KMS-11 (cell line): ENCODE measurements around the gene MINDY4B.

ENCODE experiments used
- H2AFZ ChIP-seq: fragments of 200-600 bp; sonication (generic); 2 replicates; pipeline ENCODE4 v1.6.1; 2016; ENCODE audit warnings: antibody characterized with exemption, mixed run types, low read depth
- H3K27ac ChIP-seq: fragments of 200-600 bp; sonication (generic); 2 replicates; pipeline ENCODE4 v1.6.1; 2016; ENCODE audit warnings: mild to moderate bottlenecking, mixed run types
- H3K27me3 ChIP-seq: fragments of 200-600 bp; sonication (generic); 2 replicates; pipeline ENCODE4 v1.6.1; 2017; ENCODE audit warnings: mild to moderate bottlenecking, low read depth, mixed run types, moderate library complexity; ENCODE audit not compliant: insufficient read depth
- H3K36me3 ChIP-seq: fragments of 200-600 bp; sonication (generic); 2 replicates; pipeline ENCODE4 v1.6.1; 2017; ENCODE audit warnings: mild to moderate bottlenecking, mixed run types; ENCODE audit not compliant: insufficient read depth
- H3K4me1 ChIP-seq: fragments of 200-600 bp; sonication (generic); 2 replicates; pipeline ENCODE4 v1.6.1; 2016; ENCODE audit warnings: mild to moderate bottlenecking, low read depth, mixed run types; ENCODE audit not compliant: poor library complexity, severe bottlenecking
- H3K4me2 ChIP-seq: fragments of 200-600 bp; sonication (generic); 2 replicates; pipeline ENCODE4 v1.7.0; 2016; ENCODE audit warnings: mild to moderate bottlenecking, mixed run types
- H3K4me3 ChIP-seq: fragments of 200-600 bp; sonication (generic); IDR thresholded peaks from 2 replicates; pipeline ENCODE4 v1.6.1; 2017; ENCODE audit warnings: low read depth, low read length, mixed read lengths; ENCODE audit not compliant: insufficient read depth
- H3K79me2 ChIP-seq: fragments of 200-600 bp; sonication (generic); 2 replicates; pipeline ENCODE4 v1.6.1; 2016; ENCODE audit warnings: low read depth, mixed run types; ENCODE audit not compliant: insufficient read depth
- H3K9ac ChIP-seq: fragments of 200-600 bp; sonication (generic); 2 replicates; pipeline ENCODE4 v1.6.1; 2016; ENCODE audit warnings: mild to moderate bottlenecking, mixed run types
- H4K20me1 ChIP-seq: fragments of 200-600 bp; sonication (generic); 2 replicates; pipeline ENCODE4 v1.6.1; 2016; ENCODE audit warnings: mild to moderate bottlenecking, mixed run types; ENCODE audit not compliant: insufficient read depth
- TF ChIP-seq, protein P1 (sequence below): fragments of 200-600 bp; sonication (generic); conservative IDR thresholded peaks from 2 replicates; pipeline ENCODE4 v1.6.1; 2017; ENCODE audit warnings: low read depth, mild to moderate bottlenecking, antibody characterized with exemption, low read length, moderate library complexity, mixed read lengths

MINDY4B gene

GRCh38 chr3:150840802-150841515, 64.3 kb downstream of the MINDY4B start:
- H4K20me1 ChIP-seq, result no peaks in the 10 kb centered on the region
- no peak overlapping the region for H3K9ac ChIP-seq
- H3K27ac ChIP-seq, result no peak overlapping the region
- H3K4me2 ChIP-seq, result no peak overlapping the region
- no peaks in the 10 kb centered on the region for H3K36me3 ChIP-seq
- H3K4me3 ChIP-seq, result no peak overlapping the region
- H3K27me3 ChIP-seq, result no peaks in the 10 kb centered on the region
- TF ChIP-seq, protein P1, sequence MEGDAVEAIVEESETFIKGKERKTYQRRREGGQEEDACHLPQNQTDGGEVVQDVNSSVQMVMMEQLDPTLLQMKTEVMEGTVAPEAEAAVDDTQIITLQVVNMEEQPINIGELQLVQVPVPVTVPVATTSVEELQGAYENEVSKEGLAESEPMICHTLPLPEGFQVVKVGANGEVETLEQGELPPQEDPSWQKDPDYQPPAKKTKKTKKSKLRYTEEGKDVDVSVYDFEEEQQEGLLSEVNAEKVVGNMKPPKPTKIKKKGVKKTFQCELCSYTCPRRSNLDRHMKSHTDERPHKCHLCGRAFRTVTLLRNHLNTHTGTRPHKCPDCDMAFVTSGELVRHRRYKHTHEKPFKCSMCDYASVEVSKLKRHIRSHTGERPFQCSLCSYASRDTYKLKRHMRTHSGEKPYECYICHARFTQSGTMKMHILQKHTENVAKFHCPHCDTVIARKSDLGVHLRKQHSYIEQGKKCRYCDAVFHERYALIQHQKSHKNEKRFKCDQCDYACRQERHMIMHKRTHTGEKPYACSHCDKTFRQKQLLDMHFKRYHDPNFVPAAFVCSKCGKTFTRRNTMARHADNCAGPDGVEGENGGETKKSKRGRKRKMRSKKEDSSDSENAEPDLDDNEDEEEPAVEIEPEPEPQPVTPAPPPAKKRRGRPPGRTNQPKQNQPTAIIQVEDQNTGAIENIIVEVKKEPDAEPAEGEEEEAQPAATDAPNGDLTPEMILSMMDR, result no peak
- H2AFZ ChIP-seq, result no peak overlapping the region
- H3K79me2 ChIP-seq, result no peaks in the 10 kb centered on the region
- H3K4me1 ChIP-seq, result no peaks in the 10 kb centered on the region

DNA sequence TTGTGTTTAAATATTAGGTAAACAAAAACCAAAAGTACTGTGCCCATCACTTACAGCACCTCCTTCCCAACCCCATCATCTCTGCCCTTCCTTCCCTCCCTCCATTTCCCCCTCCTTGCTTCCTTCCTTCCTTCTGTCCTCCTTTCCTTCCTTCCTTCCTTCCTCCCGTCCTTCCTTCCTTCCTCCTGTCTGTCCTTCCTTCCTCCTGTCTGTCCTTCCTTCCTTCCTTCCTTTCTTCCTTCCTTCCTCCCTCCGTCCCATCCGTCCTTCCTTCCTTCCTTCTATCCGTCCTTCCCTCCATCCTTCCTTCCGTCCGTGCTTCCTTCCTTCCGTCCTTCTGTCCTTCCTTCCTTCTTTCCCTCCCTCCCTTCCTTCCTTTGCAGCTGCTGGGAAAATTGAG, 74.5 kb downstream of the MINDY4B start:
- Histone ChIP-seq H3K27ac (no peak overlapping the region), H2AFZ (no peak overlapping the region), H3K79me2 (no peaks in the 10 kb centered on the region), H3K4me3 (no peak overlapping the region), H3K4me1 (no peaks in the 10 kb centered on the region), H3K36me3 (no peaks in the 10 kb centered on the region), H4K20me1 (no peaks in the 10 kb centered on the region), H3K4me2 (no peak overlapping the region), H3K9ac (no peak overlapping the region), H3K27me3 (no peaks in the 10 kb centered on the region)
- TF ChIP-seq, protein P1, result no peak

DNA sequence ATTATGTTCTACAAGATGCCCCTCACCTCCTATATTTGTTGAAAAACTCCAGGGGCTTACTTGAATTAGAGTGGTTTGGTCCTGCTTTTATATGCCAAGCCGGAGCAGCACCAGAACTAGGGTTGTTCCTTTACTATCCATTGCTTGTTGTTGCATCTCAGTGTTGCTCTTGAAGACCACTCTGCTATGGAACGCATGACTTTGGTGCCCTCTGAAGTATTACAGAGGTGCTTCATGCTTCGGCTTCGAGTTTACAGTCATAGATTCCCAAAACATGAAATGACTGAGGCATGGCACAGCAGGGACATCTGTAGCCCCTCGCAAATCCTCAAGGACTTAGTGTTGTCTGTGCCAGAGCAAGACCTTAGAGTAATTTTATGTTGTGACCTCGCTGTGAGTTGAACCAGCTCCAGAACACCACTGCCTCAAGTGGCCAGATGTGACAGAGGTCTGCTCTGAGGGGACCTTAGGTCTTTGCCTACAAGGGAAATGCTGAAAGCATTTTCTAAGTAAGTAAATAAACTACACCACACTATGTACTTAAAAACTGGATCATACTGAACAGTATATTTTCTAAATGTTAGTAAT, 75.1 kb downstream of the MINDY4B start:
- H3K27ac ChIP-seq, result no peak overlapping the region
- no peaks in the 10 kb centered on the region for H4K20me1 ChIP-seq
- no peak overlapping the region for H2AFZ ChIP-seq
- H3K4me2 ChIP-seq, result no peak overlapping the region
- H3K36me3 ChIP-seq, result no peaks in the 10 kb centered on the region
- no peaks in the 10 kb centered on the region for H3K4me1 ChIP-seq
- no peak overlapping the region for H3K9ac ChIP-seq
- no peaks in the 10 kb centered on the region for H3K79me2 ChIP-seq
- TF ChIP-seq, protein P1, result peak; percentile 46; the same call in 1 of the 2 replicates
- no peaks in the 10 kb centered on the region for H3K27me3 ChIP-seq
- H3K4me3 ChIP-seq, result no peak overlapping the region

- H3K27ac ChIP-seq, result no peak overlapping the region
- H2AFZ ChIP-seq, result no peak overlapping the region
- no peak overlapping the region for H3K4me2 ChIP-seq
- H3K4me1 ChIP-seq, result no peaks in the 10 kb centered on the region
- no peaks in the 10 kb centered on the region for H4K20me1 ChIP-seq
- TF ChIP-seq, protein P1, result no peak
- H3K27me3 ChIP-seq, result no peaks in the 10 kb centered on the region
- no peak overlapping the region for H3K9ac ChIP-seq
- H3K79me2 ChIP-seq, result no peaks in the 10 kb centered on the region
- H3K4me3 ChIP-seq, result no peak overlapping the region
- no peaks in the 10 kb centered on the region for H3K36me3 ChIP-seq
Measured at GRCh38 chr3:150829408-150829807, 75.8 kb downstream of the MINDY4B start.
